ENCODE measurements around the gene TSPAN17.

TSPAN17 gene

DNA sequence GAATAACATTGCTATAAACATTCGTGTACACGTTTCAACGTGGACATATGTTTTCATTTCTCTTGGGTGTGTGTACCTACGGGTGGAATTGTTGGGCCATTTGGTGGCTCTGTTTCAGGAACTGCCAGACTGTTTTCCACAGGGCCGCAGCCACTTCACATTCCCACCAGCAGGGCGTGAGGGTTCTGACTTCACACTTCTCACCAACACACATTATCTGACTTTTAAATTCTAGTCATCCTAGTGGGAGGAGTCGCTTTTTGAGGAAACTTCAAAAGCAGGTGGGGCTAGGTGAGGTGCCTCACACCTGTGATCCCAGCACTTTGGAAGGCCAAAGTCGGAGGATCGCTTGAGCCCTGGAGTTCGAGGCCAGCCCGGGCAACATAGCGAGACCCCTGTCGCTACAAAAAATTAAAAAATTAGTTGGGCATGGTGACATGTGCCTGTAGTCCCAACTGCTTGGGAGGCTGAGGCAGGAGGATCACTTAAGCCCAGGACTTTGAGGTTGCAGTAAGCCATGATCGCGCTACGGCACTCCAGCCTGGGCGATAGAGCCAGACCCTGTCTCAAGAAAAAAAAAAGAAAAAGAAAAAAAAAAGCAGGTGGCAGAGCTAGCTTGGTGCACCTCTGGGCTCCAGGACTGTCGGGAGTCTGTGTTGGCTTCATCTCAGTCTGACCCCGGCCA, 28.5 kb downstream of the TSPAN17 start:
- no peaks in the 10 kb centered on the region for H3K79me2 ChIP-seq (ENCODE audit: insufficient read depth, low read length)
- H3K9ac ChIP-seq (ENCODE audit: low read length): no peak overlapping the region
- no peaks in the 10 kb centered on the region for H3K36me3 ChIP-seq (ENCODE audit: insufficient read depth, low read length)
- H3K27ac ChIP-seq (ENCODE audit: low read depth, low read length, poor library complexity, severe bottlenecking): no peak overlapping the region
- H3F3A ChIP-seq (ENCODE audit: insufficient read depth, low read length): no peaks in the 10 kb centered on the region
- TF ChIP-seq EZH2 (IDR thresholded peaks at IDR 0.05; ENCODE audit: borderline replicate concordance, low read length) (no peak), CTCF (IDR thresholded peaks at IDR 0.05; ENCODE audit: low read length) (no peak)
- H4K20me1 ChIP-seq (ENCODE audit: insufficient read depth, low read length): no peaks in the 10 kb centered on the region
- no peaks in the 10 kb centered on the region for H3K4me1 ChIP-seq (ENCODE audit: insufficient read depth, low read length, severe bottlenecking)
- no peak overlapping the region for H3K4me2 ChIP-seq (ENCODE audit: low read length)
- no peak overlapping the region for H3K4me3 ChIP-seq (ENCODE audit: low read depth, low read length, poor library complexity, severe bottlenecking)
- H3K9me3 ChIP-seq (ENCODE audit: low read length): no peaks in the 10 kb centered on the region
- no peaks in the 10 kb centered on the region; the same call in 1 of the 2 replicates for H3K27me3 ChIP-seq (ENCODE audit: insufficient read depth, low read length)
- no peaks in the 10 kb centered on the region for H3K9me2 ChIP-seq (ENCODE audit: low read depth, low read length)
- H2AFZ ChIP-seq (ENCODE audit: low read length): no peak overlapping the region

DNA sequence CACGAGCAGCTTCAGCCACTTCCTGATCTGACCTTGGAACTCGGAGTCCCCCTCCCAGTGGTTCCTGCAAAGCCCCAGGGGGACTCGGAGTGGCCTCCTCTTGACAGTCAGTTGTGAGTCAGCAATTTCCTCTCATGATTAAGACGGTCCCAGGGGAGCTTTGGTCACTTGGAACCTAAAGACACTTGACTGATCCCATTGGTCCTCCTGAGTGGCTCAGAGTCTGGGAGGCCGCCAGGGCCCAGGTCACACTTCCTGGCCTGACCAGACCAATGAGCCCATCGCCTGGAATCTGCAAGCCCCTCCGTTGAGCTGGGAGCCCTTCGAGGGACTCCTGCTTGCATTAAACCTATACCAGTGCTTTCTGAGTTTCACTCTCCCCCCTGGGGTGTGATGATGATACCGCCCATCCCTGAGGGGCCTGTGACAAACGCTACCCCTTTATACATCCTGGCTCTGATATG, 29.1 kb downstream of the TSPAN17 start:
- Histone ChIP-seq H3K27ac (ENCODE audit: low read depth, low read length, poor library complexity, severe bottlenecking) (no peak overlapping the region), H4K20me1 (ENCODE audit: insufficient read depth, low read length) (no peaks in the 10 kb centered on the region), H3K4me2 (ENCODE audit: low read length) (no peak overlapping the region), H3F3A (ENCODE audit: insufficient read depth, low read length) (no peaks in the 10 kb centered on the region), H3K36me3 (ENCODE audit: insufficient read depth, low read length) (no peaks in the 10 kb centered on the region), H3K4me3 (ENCODE audit: low read depth, low read length, poor library complexity, severe bottlenecking) (no peak overlapping the region), H3K4me1 (ENCODE audit: insufficient read depth, low read length, severe bottlenecking) (no peaks in the 10 kb centered on the region), H2AFZ (ENCODE audit: low read length) (no peak overlapping the region), H3K9me2 (ENCODE audit: low read depth, low read length) (no peaks in the 10 kb centered on the region), H3K27me3 (ENCODE audit: insufficient read depth, low read length) (no peaks in the 10 kb centered on the region; the same call in 1 of the 2 replicates), H3K9ac (ENCODE audit: low read length) (no peak overlapping the region), H3K79me2 (ENCODE audit: insufficient read depth, low read length) (no peaks in the 10 kb centered on the region), H3K9me3 (ENCODE audit: low read length) (no peaks in the 10 kb centered on the region)
- TF ChIP-seq CTCF (IDR thresholded peaks at IDR 0.05; ENCODE audit: low read length) (no peak), EZH2 (IDR thresholded peaks at IDR 0.05; ENCODE audit: borderline replicate concordance, low read length) (no peak)

GRCh38 chr5:176677209-176677939, 30.1 kb downstream of the TSPAN17 start:
- Histone ChIP-seq H3K79me2 (ENCODE audit: insufficient read depth, low read length) (no peaks in the 10 kb centered on the region), H3K4me2 (ENCODE audit: low read length) (no peak overlapping the region), H3K27me3 (ENCODE audit: insufficient read depth, low read length) (no peaks in the 10 kb centered on the region; the same call in 1 of the 2 replicates), H3K36me3 (ENCODE audit: insufficient read depth, low read length) (no peaks in the 10 kb centered on the region), H4K20me1 (ENCODE audit: insufficient read depth, low read length) (no peaks in the 10 kb centered on the region), H2AFZ (ENCODE audit: low read length) (no peak overlapping the region), H3K4me1 (ENCODE audit: insufficient read depth, low read length, severe bottlenecking) (no peaks in the 10 kb centered on the region), H3K9ac (ENCODE audit: low read length) (no peak overlapping the region), H3K4me3 (ENCODE audit: low read depth, low read length, poor library complexity, severe bottlenecking) (no peak overlapping the region), H3F3A (ENCODE audit: insufficient read depth, low read length) (no peaks in the 10 kb centered on the region), H3K9me2 (ENCODE audit: low read depth, low read length) (no peaks in the 10 kb centered on the region), H3K9me3 (ENCODE audit: low read length) (no peaks in the 10 kb centered on the region), H3K27ac (ENCODE audit: low read depth, low read length, poor library complexity, severe bottlenecking) (no peak overlapping the region)
- no peak for TF ChIP-seq CTCF (IDR thresholded peaks at IDR 0.05; ENCODE audit: low read length)
- TF ChIP-seq EZH2 (IDR thresholded peaks at IDR 0.05; ENCODE audit: borderline replicate concordance, low read length): no peak

All from OCI-LY1 (cell line).